Measurements from ENCODE around the gene PHLDA2.

PHLDA2 gene

DNA sequence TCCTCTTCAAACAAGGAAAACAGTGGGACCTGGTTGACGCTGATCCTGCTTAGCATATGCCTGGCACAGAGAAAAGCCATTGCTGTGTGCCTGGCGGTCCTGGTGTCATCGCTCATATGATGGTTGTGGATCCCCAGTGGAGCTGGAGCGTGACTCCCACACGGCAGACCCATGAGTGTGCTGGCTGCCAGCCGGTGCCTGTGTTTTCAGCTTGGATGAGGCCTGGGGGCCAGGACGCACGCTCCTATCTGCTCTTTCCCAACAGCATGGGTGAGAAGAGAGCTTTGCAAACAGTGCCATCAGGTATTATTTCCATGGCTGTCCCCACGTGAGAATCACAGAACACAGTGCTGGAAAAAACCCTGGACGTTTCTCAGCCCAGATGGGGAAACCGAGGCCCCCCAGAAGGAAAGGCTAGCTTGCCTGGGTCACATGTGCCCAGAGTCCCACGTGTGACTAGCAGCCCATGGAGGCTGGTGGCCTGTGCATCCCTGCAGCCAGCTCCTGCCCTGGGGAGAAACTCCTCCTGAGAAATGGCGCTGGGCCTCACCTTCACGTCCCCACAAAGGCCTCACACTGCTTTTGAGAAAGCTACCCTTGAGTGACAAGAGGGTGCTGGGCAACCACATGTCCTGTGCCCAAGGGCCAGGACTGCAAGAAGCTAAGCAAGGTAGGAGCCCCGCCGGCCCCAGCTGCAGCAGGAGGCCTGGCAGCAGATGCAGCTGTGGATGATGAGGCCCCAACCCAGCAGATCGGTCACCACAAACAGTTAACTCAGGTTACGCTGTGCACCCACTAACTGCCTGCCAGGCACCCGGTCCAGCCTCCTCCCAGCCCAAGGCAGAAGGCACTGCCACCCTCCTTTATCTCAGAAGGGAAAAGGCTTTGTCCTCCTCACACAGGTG is 47.9 kb downstream of the PHLDA2 start:
- no peak for DNase-seq

DNA sequence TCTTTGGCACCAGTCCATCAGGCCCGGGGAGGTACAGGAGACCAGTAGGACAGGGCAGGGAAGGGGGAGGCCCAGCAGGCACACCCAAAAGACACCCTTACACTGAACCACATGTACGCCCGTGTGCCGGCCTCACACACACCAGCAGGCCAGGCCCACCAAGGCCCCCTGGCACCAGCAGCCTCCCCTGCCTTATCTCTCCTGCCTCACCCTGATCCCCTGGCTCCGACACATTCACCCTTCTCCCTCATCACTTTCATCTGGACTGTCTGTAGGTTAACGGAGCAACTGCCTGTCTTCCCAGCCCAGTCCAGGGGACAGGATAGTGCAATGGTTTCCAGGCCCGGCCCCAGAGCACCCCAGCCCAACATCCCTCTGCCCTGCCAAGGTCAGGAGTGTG is 48.6 kb downstream of the PHLDA2 start:
- DNase-seq = no peak

DNA sequence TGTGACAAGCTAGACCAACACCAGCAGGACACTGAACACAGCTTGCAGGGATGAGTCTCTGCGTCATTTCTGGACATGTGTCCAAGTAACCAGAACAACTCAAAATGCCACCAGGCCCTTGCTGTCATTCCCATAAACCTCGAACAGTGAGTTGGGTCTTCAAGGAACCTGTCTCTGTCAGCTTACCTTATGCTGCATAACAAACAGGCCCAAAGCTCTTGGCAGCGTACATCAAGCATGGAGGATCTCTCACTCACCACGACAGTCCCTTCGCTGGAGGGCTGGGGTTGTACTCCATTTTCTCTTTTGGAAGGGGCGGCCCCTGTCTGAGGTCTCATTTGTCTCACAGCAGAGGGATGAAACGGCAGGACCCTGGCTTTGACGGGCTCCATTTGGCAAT is 50.4 kb downstream of the PHLDA2 start:
- no peak for DNase-seq

All from SW 1271 (cell line).